Sciatic nerve (tissue), 2 donors: Measurements from ENCODE around the gene HNRNPUL1. TPM values are rescaled to one million over a fixed set of nuclear protein-coding genes. Genes with fewer than 3 reads are reported as not detected.

Experiments used
- ATAC-seq: fragments of 200-7000 bp; cut with Tn5 transposase; one replicate; pipeline ENCODE4 v1.9.1; 2020; ENCODE audit warnings: mild to moderate bottlenecking, moderate library complexity
- DNase-seq: peaks from one replicate; pipeline ENCODE4 v3.0.0-alpha.2; 2020; ENCODE audit warnings: low spot score
- intact Hi-C: fragments of 100-400 bp; cut with DNase I; formaldehyde crosslinking; loops from one replicate; pipeline ENCODE4 v1.14.2; 2022
- total RNA-seq: library from RNA; stranded (reverse); fragmentation: NEBNext Ultra II Directional; extraction: Animal tissue kit (Norgen Biotek cat#: 25700); gene quantifications from one replicate; pipeline ENCODE4 v1.2.1, GENCODE V29; 2021
- donor health status: DM: no; HTN: no; CAD: no.
- donor health status: DM: no; HTN: no; CAD: no.

The HNRNPUL1 gene
- total RNA-seq, 1 donor from 2014 or later, result 161 TPM

DNA sequence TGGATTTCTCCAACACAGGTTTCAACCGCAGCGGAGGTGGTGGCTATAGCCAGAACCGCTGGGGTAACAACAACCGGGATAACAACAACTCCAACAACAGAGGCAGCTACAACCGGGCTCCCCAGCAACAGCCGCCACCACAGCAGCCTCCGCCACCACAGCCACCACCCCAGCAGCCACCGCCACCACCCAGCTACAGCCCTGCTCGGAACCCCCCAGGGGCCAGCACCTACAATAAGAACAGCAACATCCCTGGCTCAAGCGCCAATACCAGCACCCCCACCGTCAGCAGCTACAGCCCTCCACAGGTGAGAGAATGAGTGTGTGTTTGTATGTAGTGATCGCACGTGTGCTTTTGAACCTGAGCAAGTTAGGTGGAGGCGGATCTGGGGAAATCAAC, 39.8 kb downstream of the HNRNPUL1 start:
- peak; percentile 27 for DNase-seq
- intact Hi-C loops, result no loop called here

GRCh38 chr19:41304706-41305483, 40.7 kb downstream of the HNRNPUL1 start:
- DNase-seq (peak; percentile 45), ATAC-seq (no peak)
- intact Hi-C loops, result loop anchor here (5.0 kb wide), 1 partner anchor 103 kb away; no protein-coding TSS in a partner anchor

More for the DNA sequence above, 39.8 kb downstream of the HNRNPUL1 start:
- ATAC-seq, result no peak

GRCh38 chr19:41305927-41306793, 42.0 kb downstream of the HNRNPUL1 start:
- intact Hi-C loops, result loop anchor here (5.0 kb wide), 1 partner anchor 104 kb away; no protein-coding TSS in a partner anchor
- ATAC-seq (no peak), DNase-seq (no peak)

DNA sequence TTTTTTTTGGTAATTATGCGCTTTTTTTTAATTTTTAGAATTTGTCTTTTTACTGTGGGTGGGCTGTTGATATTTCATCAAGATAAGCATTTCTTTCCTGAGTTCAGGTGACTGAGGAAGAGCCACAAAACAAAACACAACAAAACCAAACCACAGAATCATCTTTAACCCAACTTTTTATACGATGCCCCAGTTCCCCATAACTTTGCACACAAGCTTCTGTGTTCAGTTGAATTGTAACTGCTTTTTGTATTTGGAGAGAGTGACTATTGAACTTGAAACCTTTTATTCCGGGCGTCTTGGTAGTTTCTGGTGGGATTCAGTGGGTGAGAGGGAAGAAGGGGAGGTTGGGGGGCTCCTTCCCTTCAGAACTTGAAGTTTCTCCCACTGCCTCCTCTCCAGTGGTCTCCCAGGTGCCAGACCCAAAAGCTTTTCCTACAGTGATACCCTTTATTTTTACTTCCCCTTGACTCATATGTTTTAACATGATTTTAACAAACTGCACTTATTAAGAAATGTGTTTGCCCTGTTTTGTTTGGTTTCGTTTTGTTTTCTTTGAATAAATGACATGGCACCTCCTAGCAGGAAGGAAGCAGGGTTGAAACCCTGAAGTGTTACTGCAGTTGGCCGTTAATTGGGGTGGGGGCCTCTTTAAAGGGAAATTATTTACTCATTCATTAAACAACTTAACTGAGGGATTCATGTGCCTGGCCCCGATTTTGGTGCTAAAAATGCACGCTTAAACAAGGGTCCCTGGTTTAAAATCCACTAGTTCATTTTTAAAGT, 43.1 kb downstream of the HNRNPUL1 start:
- no peak for DNase-seq
- intact Hi-C loops, result loop anchor here (5.0 kb wide), 1 partner anchor 105 kb away; no protein-coding TSS in a partner anchor
- ATAC-seq, result no peak

DNA sequence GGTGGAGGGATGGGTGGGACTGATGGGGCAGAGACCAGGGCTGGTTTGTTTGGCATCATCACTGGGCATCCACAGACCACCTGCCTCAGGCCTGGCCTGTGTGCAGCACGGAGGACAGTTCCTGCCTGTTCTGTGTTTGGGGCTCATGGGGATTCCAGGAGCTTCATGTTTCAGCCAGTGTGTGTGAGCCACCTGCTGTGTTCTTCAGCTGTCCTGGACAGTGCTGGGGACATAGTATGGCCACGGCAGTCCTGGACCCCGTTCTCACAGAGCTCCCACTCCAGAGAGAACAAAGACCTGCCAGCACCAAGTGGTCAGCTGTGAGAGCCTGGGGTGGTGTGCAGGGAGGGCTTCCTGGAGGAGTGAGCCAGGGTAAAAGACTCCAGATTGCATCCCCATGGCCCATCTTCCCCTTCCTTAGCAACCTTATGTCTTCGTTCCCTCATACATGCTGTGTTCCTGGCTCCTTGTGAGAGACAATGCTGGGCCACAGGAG, 43.8 kb downstream of the HNRNPUL1 start:
- intact Hi-C loops, result loop anchor here (5.0 kb wide), 1 partner anchor 106 kb away; no protein-coding TSS in a partner anchor
- no peak for DNase-seq
- ATAC-seq, result no peak

- DNase-seq, result peak; percentile 97
- intact Hi-C loops, result loop anchor here (5.0 kb wide), 1 partner anchor 106 kb away; no protein-coding TSS in a partner anchor
- peak; percentile 79 for ATAC-seq
Measured at GRCh38 chr19:41308450-41309179, 44.4 kb downstream of the HNRNPUL1 start.

GRCh38 chr19:41309180-41310032, 45.2 kb downstream of the HNRNPUL1 start:
- DNase-seq (no peak), ATAC-seq (peak; percentile 46)
- intact Hi-C loops, result loop anchor here (5.0 kb wide), 1 partner anchor 107 kb away; no protein-coding TSS in a partner anchor

DNA sequence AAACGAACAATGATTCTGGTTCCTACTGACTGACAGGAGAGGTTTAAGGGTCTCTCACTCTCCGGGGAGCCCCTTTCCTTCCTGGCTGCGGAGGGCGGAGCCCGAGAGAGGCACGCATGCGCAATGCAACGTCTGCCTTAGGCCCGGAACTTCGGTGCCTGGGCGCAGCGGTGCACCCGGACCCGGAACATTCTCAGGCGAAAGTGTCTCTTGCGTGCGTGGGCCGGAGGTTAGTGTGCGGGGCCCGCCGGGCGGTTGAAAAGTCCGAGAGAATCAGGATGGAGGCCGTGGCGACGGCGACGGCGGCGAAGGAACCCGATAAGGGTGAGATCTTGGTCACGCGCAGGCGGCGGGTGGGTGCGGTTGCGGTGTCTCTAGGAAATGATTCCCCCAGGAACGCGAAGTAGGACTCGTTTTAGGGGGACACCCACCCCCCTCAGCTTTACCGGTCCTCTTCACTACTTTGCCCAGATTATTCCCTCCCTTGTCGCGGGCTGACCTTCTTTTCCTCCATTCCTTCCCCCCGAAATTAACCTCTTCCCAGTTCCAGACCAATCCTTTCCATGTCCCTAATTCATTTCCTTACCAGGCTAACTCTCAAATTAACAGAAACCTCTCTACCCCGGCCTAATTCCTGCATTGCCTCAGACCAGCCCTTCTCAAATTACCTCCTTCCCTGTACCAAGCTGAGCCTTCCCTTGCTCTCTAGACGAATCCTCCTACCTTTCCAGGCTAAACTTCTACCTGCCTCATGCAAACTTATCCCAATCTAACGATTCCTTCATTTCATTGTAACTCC, 46.1 kb downstream of the HNRNPUL1 start, which contains the start of gene CCDC97:
Gene CCDC97, plus strand, starts transcription at position 140 of the 799 bp plus-strand sequence. Its CDS starts 139 bp downstream, at position 279.
- intact Hi-C loops, result no loop called here
- DNase-seq, result peak; percentile 93
- peak; percentile 93 for ATAC-seq

DNA sequence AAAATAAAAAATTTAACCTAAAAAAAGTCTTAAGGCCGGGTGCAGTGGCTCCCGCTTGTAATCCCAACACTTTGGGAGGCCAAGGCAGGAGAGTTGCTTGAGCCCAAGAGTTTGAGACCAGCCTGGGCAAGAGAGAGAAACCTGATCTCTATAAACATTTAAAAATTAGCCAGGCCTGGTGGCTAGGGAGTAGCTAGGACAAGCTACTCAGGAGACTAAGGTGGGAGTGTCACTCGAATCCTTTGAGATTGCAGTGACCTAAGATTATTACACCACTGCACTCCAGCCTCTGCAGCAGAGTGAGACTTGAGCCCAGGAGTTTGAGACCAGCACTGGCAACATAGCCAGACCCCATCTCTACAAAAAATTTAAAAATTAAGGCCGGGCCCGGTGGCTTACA, 46.9 kb downstream of the HNRNPUL1 start:
- DNase-seq (no peak), ATAC-seq (no peak)
- intact Hi-C loops, result no loop called here

- ATAC-seq (no peak), DNase-seq (no peak)
- intact Hi-C loops, result no loop called here
Measured at GRCh38 chr19:41311613-41312012, 47.4 kb downstream of the HNRNPUL1 start.

GRCh38 chr19:41316306-41316920, 52.2 kb downstream of the HNRNPUL1 start:
- ATAC-seq (no peak), DNase-seq (no peak)
- intact Hi-C loops, result no loop called here

DNA sequence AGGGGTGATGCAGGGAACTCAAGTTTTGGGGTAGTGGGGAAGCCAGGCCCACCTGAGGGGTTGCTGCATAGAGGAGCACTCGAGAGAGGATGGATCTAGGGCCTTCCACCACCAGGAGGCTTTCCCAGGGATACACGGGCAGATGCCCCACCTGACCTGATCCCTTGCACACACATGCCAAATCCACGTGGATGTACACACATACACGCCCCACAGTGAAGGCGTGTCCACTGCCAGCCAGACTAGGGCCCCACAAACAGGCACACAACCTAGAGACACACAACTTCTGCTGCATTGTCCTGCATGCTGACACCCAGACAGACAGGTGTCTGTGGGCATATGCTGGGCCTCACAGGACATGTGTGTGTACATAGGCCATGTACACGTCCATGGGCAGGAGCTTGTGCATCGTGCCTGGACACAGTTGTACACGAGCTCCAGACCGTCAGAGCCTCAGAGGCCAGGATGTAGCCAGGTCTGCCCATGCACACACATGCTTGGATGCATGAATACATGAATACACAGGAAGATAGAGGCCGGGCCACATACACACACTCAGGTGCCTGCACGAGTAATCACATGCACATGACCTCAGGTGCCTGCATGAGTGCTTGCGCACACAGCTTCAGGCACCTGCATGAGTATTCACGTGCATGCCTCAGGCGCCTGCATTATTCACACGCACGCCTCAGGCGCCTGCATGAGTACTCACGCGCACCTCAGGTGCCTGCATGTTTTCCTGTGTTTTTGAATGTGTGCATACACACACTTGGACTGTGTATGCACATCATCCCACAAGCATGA, 54.7 kb downstream of the HNRNPUL1 start:
- no peak for ATAC-seq
- intact Hi-C loops, result no loop called here

GRCh38 chr19:41319500-41320184, 55.5 kb downstream of the HNRNPUL1 start:
- intact Hi-C loops, result no loop called here
- ATAC-seq (no peak), DNase-seq (no peak)

More for the DNA sequence above, 54.7 kb downstream of the HNRNPUL1 start:
- no peak for DNase-seq

- ATAC-seq (no peak), DNase-seq (no peak)
- intact Hi-C loops, result no loop called here
Measured at GRCh38 chr19:41320185-41320518, 56.0 kb downstream of the HNRNPUL1 start.

DNA sequence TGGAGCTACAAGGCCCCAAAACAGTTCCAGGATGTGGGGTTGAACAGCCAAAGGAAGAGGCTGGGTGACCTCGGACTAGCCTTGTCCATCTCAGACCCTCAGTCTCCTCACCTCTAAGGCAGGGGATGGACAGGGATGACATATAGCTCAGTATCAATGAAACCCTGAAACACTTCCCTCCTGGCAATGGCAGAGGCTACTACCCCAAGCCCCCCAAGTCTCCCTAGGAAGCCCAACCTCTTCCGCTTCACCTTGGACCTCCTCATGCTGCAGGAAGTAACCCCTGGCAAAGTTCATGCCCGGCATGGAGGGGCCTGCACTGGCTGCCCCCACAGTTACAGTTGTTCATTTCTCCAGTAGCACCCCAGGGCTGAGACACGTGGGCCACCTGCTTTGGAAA, 56.4 kb downstream of the HNRNPUL1 start:
- DNase-seq (no peak), ATAC-seq (no peak)
- intact Hi-C loops, result no loop called here
